ENCODE results near the gene CHD2. TPM values are rescaled to one million over a fixed set of nuclear protein-coding genes. Genes with fewer than 3 reads are reported as not detected.

The CHD2 gene
- total RNA-seq, 1 experiment from 2014 or later: 120 TPM

DNA sequence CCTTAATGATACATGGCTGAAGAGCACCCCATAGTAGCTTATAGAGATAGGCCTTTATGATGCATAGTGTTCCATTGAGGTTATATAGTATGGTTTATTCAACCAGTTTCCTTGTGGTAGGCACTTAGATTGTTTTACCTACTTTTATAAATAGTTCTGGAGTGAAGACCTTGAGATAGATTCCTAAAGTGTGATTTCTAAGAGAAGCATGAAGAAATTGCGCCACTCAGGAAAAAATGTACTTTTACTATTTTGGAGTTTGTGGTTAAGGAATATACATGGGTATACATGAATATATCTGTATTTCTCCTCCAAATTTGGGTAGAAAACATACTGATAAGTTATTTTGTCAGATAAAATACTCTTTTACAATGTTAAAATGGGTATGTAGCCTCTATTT, 70.5 kb downstream of the CHD2 start:
- intact Hi-C loops (cut with micrococcal nuclease; ENCODE audit: unreplicated experiment): no loop called here
- Histone ChIP-seq H3K4me1 (replicated peaks; ENCODE audit: insufficient read depth) (no peaks in the 10 kb centered on the region), H3K9me2 (ENCODE audit: insufficient read depth) (no peaks in the 10 kb centered on the region), H3K4me3 (no peak overlapping the region), H3K27me3 (ENCODE audit: insufficient read depth, low read depth) (no peaks in the 10 kb centered on the region), H3K4me2 (no peak overlapping the region), H3K27ac (no peak overlapping the region), H3F3A (ENCODE audit: insufficient read depth, low read depth) (peaks cover 59% of the 10 kb centered on the region), H3K36me3 (ENCODE audit: low read depth) (peaks cover 67% of the 10 kb centered on the region), H4K20me1 (ENCODE audit: insufficient read depth) (0 out of 2 replicates have a peak, but pooled peaks cover 3% of the 10 kb centered on the region), H3K9me3 (ENCODE audit: insufficient read depth, low read depth) (no peaks in the 10 kb centered on the region), H2AFZ (no peak overlapping the region), H3K79me2 (ENCODE audit: low read depth) (peaks cover 35% of the 10 kb centered on the region)
- DNase-seq: no peak
- POLR2A ChIA-PET (ENCODE audit: unreplicated experiment): no interaction called here
- CTCF ChIA-PET: no interaction called here
- TF ChIP-seq, protein P1, sequence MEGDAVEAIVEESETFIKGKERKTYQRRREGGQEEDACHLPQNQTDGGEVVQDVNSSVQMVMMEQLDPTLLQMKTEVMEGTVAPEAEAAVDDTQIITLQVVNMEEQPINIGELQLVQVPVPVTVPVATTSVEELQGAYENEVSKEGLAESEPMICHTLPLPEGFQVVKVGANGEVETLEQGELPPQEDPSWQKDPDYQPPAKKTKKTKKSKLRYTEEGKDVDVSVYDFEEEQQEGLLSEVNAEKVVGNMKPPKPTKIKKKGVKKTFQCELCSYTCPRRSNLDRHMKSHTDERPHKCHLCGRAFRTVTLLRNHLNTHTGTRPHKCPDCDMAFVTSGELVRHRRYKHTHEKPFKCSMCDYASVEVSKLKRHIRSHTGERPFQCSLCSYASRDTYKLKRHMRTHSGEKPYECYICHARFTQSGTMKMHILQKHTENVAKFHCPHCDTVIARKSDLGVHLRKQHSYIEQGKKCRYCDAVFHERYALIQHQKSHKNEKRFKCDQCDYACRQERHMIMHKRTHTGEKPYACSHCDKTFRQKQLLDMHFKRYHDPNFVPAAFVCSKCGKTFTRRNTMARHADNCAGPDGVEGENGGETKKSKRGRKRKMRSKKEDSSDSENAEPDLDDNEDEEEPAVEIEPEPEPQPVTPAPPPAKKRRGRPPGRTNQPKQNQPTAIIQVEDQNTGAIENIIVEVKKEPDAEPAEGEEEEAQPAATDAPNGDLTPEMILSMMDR (conservative IDR thresholded peaks at IDR 0.05): no peak
- no peak for TF ChIP-seq EZH2 (IDR thresholded peaks at IDR 0.05; ENCODE audit: low read depth)
- no TSS peak for BruUV-seq (replicated peaks)

DNA sequence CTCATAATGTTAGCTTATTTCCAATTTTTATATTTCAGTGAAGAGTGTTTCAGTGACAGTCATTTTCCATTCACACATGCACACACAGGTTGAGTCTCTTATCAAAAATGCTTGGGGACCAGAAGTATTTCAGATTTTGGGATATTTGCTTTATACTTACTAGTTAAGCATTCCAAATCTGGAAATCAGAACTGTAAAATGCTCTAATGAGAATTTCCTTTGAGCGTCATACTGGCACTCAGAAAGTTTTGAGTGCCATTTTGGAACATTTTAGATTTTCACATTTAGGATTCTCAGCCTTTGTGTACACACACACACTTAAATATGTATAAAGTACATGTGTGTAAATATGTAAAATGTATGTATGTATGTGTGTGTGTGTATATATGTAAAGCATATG, 71.0 kb downstream of the CHD2 start:
- intact Hi-C loops (cut with micrococcal nuclease; ENCODE audit: unreplicated experiment): no loop called here
- no peaks in the 10 kb centered on the region for H3K4me1 ChIP-seq (replicated peaks; ENCODE audit: insufficient read depth)
- POLR2A ChIA-PET (ENCODE audit: unreplicated experiment): no interaction called here
- H3K4me3 ChIP-seq: no peak overlapping the region
- no peak for TF ChIP-seq EZH2 (IDR thresholded peaks at IDR 0.05; ENCODE audit: low read depth)
- H3K27me3 ChIP-seq (ENCODE audit: insufficient read depth, low read depth): no peaks in the 10 kb centered on the region
- BruUV-seq (replicated peaks): no TSS peak
- no peaks in the 10 kb centered on the region for H3K9me2 ChIP-seq (ENCODE audit: insufficient read depth)
- H3K79me2 ChIP-seq (ENCODE audit: low read depth): peaks cover 35% of the 10 kb centered on the region
- no peak overlapping the region for H3K4me2 ChIP-seq
- no peak overlapping the region for H2AFZ ChIP-seq
- H3F3A ChIP-seq (ENCODE audit: insufficient read depth, low read depth): peaks cover 57% of the 10 kb centered on the region
- no peak overlapping the region for H3K27ac ChIP-seq
- CTCF ChIA-PET: no interaction called here
- no peaks in the 10 kb centered on the region for H3K9me3 ChIP-seq (ENCODE audit: insufficient read depth, low read depth)
- H3K36me3 ChIP-seq (ENCODE audit: low read depth): peaks cover 70% of the 10 kb centered on the region
- H4K20me1 ChIP-seq (ENCODE audit: insufficient read depth): 0 out of 2 replicates have a peak, but pooled peaks cover 3% of the 10 kb centered on the region
- DNase-seq: no peak

DNA sequence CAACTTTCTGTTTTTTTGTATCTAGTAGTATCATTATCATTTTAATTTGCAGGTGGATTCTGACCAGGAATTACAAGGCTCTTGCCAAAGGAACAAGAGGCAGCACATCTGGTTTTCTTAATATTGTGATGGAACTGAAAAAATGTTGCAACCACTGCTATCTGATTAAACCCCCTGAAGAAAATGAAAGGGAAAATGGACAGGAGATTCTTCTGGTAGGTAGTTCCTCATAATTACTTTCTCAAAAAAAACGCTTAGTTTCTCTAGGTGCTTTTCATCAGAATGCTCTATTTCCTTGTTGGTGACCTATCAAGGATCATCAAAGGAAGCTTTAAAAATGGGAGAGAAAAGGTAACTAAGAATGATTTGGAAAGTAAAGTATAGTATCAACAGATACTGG, 71.6 kb downstream of the CHD2 start:
- no peak overlapping the region for H3K4me2 ChIP-seq
- H4K20me1 ChIP-seq (ENCODE audit: insufficient read depth): peaks cover 3% of the 10 kb centered on the region; the same call in 1 of the 2 replicates
- H3K4me3 ChIP-seq: no peak overlapping the region
- no TSS peak for BruUV-seq (replicated peaks)
- TF ChIP-seq, protein P1 (conservative IDR thresholded peaks at IDR 0.05): no peak
- no peak for TF ChIP-seq EZH2 (IDR thresholded peaks at IDR 0.05; ENCODE audit: low read depth)
- H2AFZ ChIP-seq: no peak overlapping the region
- CTCF ChIA-PET: no interaction called here
- POLR2A ChIA-PET (ENCODE audit: unreplicated experiment): no interaction called here
- DNase-seq: no peak
- H3K9me2 ChIP-seq (ENCODE audit: insufficient read depth): no peaks in the 10 kb centered on the region
- H3K79me2 ChIP-seq (ENCODE audit: low read depth): peaks cover 31% of the 10 kb centered on the region; the same call in 1 of the 2 replicates
- peaks cover 73% of the 10 kb centered on the region for H3K36me3 ChIP-seq (ENCODE audit: low read depth)
- no peaks in the 10 kb centered on the region for H3K4me1 ChIP-seq (replicated peaks; ENCODE audit: insufficient read depth)
- H3K27me3 ChIP-seq (ENCODE audit: insufficient read depth, low read depth): no peaks in the 10 kb centered on the region
- intact Hi-C loops (cut with micrococcal nuclease; ENCODE audit: unreplicated experiment): no loop called here
- H3F3A ChIP-seq (ENCODE audit: insufficient read depth, low read depth): peaks cover 51% of the 10 kb centered on the region
- H3K9me3 ChIP-seq (ENCODE audit: insufficient read depth, low read depth): no peaks in the 10 kb centered on the region
- no peak overlapping the region for H3K27ac ChIP-seq
